Suprapubic skin (tissue), 4 donors: Measurements from ENCODE around the gene DEK. TPM values are rescaled to one million over a fixed set of nuclear protein-coding genes. Genes with fewer than 3 reads are reported as not detected.

Experiments
- DNase-seq, 2 donors: peaks; one replicate each; pipeline ENCODE4 v3.0.0-alpha.2; 2019; ENCODE audit warnings: low spot score in 2 of 2
- H3K27ac ChIP-seq: fragments of 200-600 bp; sonication (generic); one replicate; pipeline ENCODE4 v1.5.1; 2019
- H3K27me3 ChIP-seq: fragments of 200-600 bp; sonication (generic); one replicate; pipeline ENCODE4 v1.5.1; 2019
- H3K36me3 ChIP-seq: fragments of 200-600 bp; sonication (generic); one replicate; pipeline ENCODE4 v1.5.1; 2019
- H3K4me1 ChIP-seq: fragments of 200-600 bp; sonication (generic); one replicate; pipeline ENCODE4 v1.5.1; 2019
- H3K4me3 ChIP-seq: fragments of 200-600 bp; sonication (generic); one replicate; pipeline ENCODE4 v1.5.1; 2019; ENCODE audit warnings: mild to moderate bottlenecking
- H3K9me3 ChIP-seq: fragments of 200-600 bp; sonication (generic); one replicate; pipeline ENCODE4 v1.5.1; 2019
- EP300 ChIP-seq: sonication (generic); formaldehyde crosslinking; IDR thresholded peaks from one replicate; pipeline ENCODE4 v1.6.1; 2017; ENCODE audit warnings: antibody characterized with exemption
- POLR2A ChIP-seq, 2 donors: fragments of 450-650 bp; IDR thresholded peaks; one replicate each; pipeline ENCODE4 v1.6.1; 2017; ENCODE audit warnings: antibody characterized with exemption in 2 of 2, mild to moderate bottlenecking in 2 of 2, moderate library complexity in 2 of 2
- POLR2AphosphoS5 ChIP-seq, 3 donors: sonication (generic); formaldehyde crosslinking; IDR thresholded peaks; one replicate each; pipeline ENCODE4 v1.6.1; 2017; ENCODE audit warnings: antibody characterized with exemption in 3 of 3
- WGBS: methylation state at CpG from one replicate; pipeline ENCODE4 v1.1.5; 2018; 5-methylcytosine and 5-hydroxymethylcytosine counted together
- total RNA-seq, 4 donors: library from RNA; depleted of rRNA; stranded (reverse); fragments of >200 nt; gene quantifications; one replicate each; pipeline ENCODE4 v1.1.0, GENCODE V29; 2016
- TF ChIP-seq, protein P1 (sequence below), 2 donors: fragments of 200-600 bp in 1 of 2; fragments of 450-650 bp in 1 of 2; sonication (generic) in 1 of 2; IDR thresholded peaks; one replicate each; pipeline ENCODE4 v1.5.1; 2016 to 2019; ENCODE audit warnings: antibody characterized with exemption in 2 of 2, mild to moderate bottlenecking in 1 of 2, moderate library complexity in 1 of 2

Gene DEK
- total RNA-seq, 4 donors from 2014 or later: 57.6 to 90.3 (median 64.4) TPM

DNA sequence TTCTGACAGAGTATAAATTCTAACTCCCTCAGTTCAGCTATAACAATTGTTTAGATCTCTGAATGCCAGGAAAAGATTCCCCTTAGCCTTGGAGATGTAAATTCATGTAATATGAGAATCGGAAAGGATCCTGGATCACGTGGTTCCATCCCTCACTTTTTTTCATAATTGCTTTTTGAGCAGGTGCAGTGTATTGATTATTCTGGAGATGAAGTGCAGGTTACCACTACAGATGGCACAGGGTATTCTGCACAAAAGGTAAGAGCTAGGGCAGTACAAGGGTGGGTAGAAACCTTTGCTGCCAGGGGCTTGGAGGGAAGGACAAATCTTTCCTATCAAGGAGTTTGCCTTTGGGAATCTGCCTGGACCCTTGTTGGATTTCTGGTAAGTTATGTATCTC lies 56.4 kb downstream of the DEK start:
- DNase-seq: no peak
- no peaks in the 10 kb centered on the region for H3K27me3 ChIP-seq
- TF ChIP-seq, protein P1, sequence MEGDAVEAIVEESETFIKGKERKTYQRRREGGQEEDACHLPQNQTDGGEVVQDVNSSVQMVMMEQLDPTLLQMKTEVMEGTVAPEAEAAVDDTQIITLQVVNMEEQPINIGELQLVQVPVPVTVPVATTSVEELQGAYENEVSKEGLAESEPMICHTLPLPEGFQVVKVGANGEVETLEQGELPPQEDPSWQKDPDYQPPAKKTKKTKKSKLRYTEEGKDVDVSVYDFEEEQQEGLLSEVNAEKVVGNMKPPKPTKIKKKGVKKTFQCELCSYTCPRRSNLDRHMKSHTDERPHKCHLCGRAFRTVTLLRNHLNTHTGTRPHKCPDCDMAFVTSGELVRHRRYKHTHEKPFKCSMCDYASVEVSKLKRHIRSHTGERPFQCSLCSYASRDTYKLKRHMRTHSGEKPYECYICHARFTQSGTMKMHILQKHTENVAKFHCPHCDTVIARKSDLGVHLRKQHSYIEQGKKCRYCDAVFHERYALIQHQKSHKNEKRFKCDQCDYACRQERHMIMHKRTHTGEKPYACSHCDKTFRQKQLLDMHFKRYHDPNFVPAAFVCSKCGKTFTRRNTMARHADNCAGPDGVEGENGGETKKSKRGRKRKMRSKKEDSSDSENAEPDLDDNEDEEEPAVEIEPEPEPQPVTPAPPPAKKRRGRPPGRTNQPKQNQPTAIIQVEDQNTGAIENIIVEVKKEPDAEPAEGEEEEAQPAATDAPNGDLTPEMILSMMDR (IDR thresholded peaks at IDR 0.05): no peak
- TF ChIP-seq EP300: no peak
- no peak for TF ChIP-seq POLR2A (IDR thresholded peaks at IDR 0.05)
- TF ChIP-seq POLR2AphosphoS5 (IDR thresholded peaks at IDR 0.05): no peak
- peaks cover 59% of the 10 kb centered on the region for H3K36me3 ChIP-seq
- H3K4me3 ChIP-seq: no peak overlapping the region
- no peak overlapping the region for H3K27ac ChIP-seq
- 92% methylated on average over 2 of the region's 2 CpGs for WGBS
- H3K9me3 ChIP-seq: no peaks in the 10 kb centered on the region
- H3K4me1 ChIP-seq: no peaks in the 10 kb centered on the region

DNA sequence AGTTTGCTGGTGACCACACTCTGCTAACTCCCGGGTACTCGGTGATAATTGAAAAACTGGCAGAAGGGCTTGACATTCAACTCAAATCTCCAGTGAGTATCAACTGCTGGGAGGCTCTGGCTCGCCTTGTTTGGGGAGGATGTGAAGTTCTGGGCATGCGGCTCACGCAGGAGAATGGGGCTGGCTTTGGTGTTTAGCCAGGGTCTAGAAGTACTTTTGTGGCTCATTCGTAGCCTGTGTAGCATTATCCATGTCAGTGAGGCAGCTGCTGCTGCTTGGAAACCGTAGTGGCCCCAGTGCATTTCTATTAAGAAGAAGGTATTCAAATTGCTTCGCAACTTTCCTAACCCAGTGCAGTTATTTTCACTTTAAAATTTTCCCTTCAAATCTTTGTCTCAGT lies 56.9 kb downstream of the DEK start:
- DNase-seq: no peak
- H3K4me1 ChIP-seq: no peaks in the 10 kb centered on the region
- peaks cover 61% of the 10 kb centered on the region for H3K36me3 ChIP-seq
- TF ChIP-seq, protein P1 (IDR thresholded peaks at IDR 0.05): no peak
- no peak overlapping the region for H3K4me3 ChIP-seq
- WGBS: 89% methylated on average over 8 of the region's 8 CpGs
- H3K9me3 ChIP-seq: no peaks in the 10 kb centered on the region
- H3K27ac ChIP-seq: no peak overlapping the region
- H3K27me3 ChIP-seq: no peaks in the 10 kb centered on the region

DNA sequence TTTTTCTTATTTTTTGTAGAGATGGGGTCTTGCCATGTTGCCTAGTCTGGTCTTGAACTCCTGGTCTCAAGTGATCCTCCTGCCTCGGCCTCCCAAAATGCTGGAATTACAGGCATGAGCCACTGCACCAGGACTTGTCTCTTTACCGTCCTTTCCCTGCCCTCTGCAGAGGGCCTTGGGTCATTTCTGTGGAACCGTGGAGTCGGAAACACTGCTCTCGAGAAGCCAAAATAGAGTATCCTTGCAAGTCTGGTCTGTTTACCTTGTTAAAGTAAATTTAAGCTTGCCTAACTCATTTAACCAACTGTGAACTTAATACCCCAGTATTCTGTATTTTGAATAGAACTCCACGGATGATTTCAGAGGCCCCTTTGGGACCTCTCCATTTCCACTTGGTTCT lies 57.7 kb downstream of the DEK start:
- H3K4me1 ChIP-seq: no peaks in the 10 kb centered on the region
- 93% methylated on average over 6 of the region's 6 CpGs for WGBS
- no peak overlapping the region for H3K27ac ChIP-seq
- no peaks in the 10 kb centered on the region for H3K9me3 ChIP-seq
- no peaks in the 10 kb centered on the region for H3K27me3 ChIP-seq
- DNase-seq: no peak
- no peak overlapping the region for H3K4me3 ChIP-seq
- H3K36me3 ChIP-seq: peaks cover 69% of the 10 kb centered on the region
- TF ChIP-seq, protein P1 (IDR thresholded peaks at IDR 0.05): no peak
- no peak for TF ChIP-seq POLR2A (IDR thresholded peaks at IDR 0.05)
- no peak for TF ChIP-seq EP300
- no peak for TF ChIP-seq POLR2AphosphoS5 (IDR thresholded peaks at IDR 0.05)

DNA sequence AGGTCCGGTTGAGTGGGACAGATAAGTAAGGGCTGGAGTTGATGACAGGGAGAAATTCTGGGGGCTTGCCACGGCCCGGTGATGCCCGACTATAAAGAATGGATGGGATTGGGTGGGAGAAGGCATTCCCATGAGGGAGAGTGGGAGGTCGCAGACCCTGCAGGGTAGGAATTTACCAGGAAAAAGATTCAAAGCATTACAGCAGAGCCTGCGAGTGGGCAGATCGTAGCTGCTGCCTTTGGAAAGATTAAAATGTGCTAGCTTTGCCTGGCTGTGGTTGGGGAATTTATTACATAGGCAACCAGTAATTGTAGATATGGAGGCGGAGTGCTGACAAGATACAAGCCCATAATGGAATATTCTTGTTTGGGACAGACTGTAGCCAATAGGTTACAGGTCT lies 59.6 kb downstream of the DEK start:
- TF ChIP-seq POLR2AphosphoS5 (IDR thresholded peaks at IDR 0.05) (no peak), POLR2A (IDR thresholded peaks at IDR 0.05) (no peak), EP300 (no peak)
- TF ChIP-seq, protein P1 (IDR thresholded peaks at IDR 0.05): no peak
- Histone ChIP-seq H3K27me3 (no peaks in the 10 kb centered on the region), H3K4me3 (no peak overlapping the region), H3K9me3 (no peaks in the 10 kb centered on the region), H3K4me1 (no peaks in the 10 kb centered on the region), H3K27ac (no peak overlapping the region), H3K36me3 (peaks cover 76% of the 10 kb centered on the region)
- 92% methylated on average over 8 of the region's 8 CpGs for WGBS
- DNase-seq: no peak

DNA sequence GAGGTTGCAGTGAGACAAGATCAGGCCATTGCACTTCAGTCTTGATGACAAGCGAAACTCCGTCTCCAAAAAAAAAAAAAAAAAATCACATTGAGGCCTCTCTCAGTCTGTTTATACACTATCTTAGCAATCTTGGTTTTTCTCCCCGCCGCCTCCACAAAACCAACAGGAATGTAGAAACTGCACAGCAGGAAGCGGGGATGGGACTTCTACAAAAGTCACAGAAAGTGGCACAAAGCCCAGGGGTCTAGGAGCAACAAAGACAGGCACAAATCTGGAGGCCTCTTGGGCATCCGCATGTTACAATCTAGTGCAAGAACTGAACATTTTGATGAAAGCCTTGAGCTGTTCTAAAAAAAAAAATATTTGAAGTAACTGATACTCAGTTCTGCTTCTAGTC lies 60.5 kb downstream of the DEK start:
- Histone ChIP-seq H3K4me1 (no peaks in the 10 kb centered on the region), H3K36me3 (peaks cover 78% of the 10 kb centered on the region), H3K9me3 (no peaks in the 10 kb centered on the region), H3K27ac (no peak overlapping the region), H3K27me3 (no peaks in the 10 kb centered on the region), H3K4me3 (no peak overlapping the region)
- TF ChIP-seq EP300: no peak
- WGBS: 88% methylated on average over 6 of the region's 6 CpGs
- DNase-seq: no peak

DNA sequence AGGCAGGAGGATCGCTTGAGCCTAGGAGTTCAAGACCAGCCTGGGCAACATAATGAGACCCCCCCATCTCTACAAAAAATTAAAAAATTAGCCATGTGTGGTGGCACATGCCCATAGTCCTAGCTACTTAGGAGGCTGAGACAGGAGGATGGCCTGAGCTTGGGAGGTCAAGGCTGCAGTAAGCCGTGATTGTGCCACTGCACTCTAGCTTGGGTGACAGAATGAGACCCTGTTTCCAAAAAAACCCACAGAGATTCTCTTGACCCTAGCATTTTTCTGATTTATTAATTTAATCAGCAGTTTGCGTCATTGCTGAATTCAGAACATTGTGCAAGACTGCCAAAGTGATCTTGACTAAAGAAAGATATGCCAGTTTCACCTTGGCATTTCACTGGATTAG lies 72.3 kb downstream of the DEK start:
- DNase-seq: no peak
- no peaks in the 10 kb centered on the region for H3K27me3 ChIP-seq
- no peaks in the 10 kb centered on the region for H3K9me3 ChIP-seq
- no peak overlapping the region for H3K4me3 ChIP-seq
- H3K36me3 ChIP-seq: peaks cover 46% of the 10 kb centered on the region
- no peaks in the 10 kb centered on the region for H3K4me1 ChIP-seq
- H3K27ac ChIP-seq: no peak overlapping the region
- TF ChIP-seq POLR2AphosphoS5 (IDR thresholded peaks at IDR 0.05) (no peak), POLR2A (IDR thresholded peaks at IDR 0.05) (no peak), EP300 (no peak)
- TF ChIP-seq, protein P1 (IDR thresholded peaks at IDR 0.05): no peak
- 91% methylated on average over 3 of the region's 3 CpGs for WGBS
